HG03460 (cell line): ENCODE results near the gene ADGRD1.

ENCODE experiments used
- ATAC-seq: cut with Tn5 transposase; IDR thresholded peaks from one replicate; pipeline ENCODE4 v1.9.1; 2021; ENCODE audit not compliant: unreplicated experiment

The ADGRD1 gene

GRCh38 chr12:131142891-131143657, 189.4 kb downstream of the ADGRD1 start:
- no peak for ATAC-seq

- no peak for ATAC-seq
These were observed 192.5 kb downstream of the ADGRD1 start for GRCh38 chr12:131146173-131146675.

- no peak for ATAC-seq
These were observed 193.6 kb downstream of the ADGRD1 start for GRCh38 chr12:131147293-131147692.

GRCh38 chr12:131147894-131148293, 194.2 kb downstream of the ADGRD1 start:
- no peak for ATAC-seq

GRCh38 chr12:131151558-131152345, 198.0 kb downstream of the ADGRD1 start:
- ATAC-seq = no peak

GRCh38 chr12:131152587-131152986, 198.9 kb downstream of the ADGRD1 start:
- no peak for ATAC-seq

- no peak for ATAC-seq
These were observed 199.3 kb downstream of the ADGRD1 start for GRCh38 chr12:131153016-131153415.

- ATAC-seq = no peak
These were observed 200.2 kb downstream of the ADGRD1 start for GRCh38 chr12:131153956-131154355.

GRCh38 chr12:131155131-131155530, 201.4 kb downstream of the ADGRD1 start:
- no peak for ATAC-seq

GRCh38 chr12:131157743-131158142, 204.0 kb downstream of the ADGRD1 start:
- no peak for ATAC-seq

GRCh38 chr12:131159660-131160059, 206.0 kb downstream of the ADGRD1 start:
- no peak for ATAC-seq

GRCh38 chr12:131162113-131162512, 208.4 kb downstream of the ADGRD1 start:
- no peak for ATAC-seq

- ATAC-seq = no peak
These were observed 209.6 kb downstream of the ADGRD1 start for GRCh38 chr12:131163189-131163738.

GRCh38 chr12:131164096-131164872, 210.6 kb downstream of the ADGRD1 start:
- no peak for ATAC-seq

- no peak for ATAC-seq
These were observed 213.0 kb downstream of the ADGRD1 start for GRCh38 chr12:131166717-131167116.

GRCh38 chr12:131167334-131167733, 213.6 kb downstream of the ADGRD1 start:
- ATAC-seq = no peak

GRCh38 chr12:131171029-131171428, 217.3 kb downstream of the ADGRD1 start:
- ATAC-seq = no peak

GRCh38 chr12:131174901-131175300, 221.2 kb downstream of the ADGRD1 start:
- no peak for ATAC-seq

GRCh38 chr12:131176266-131176665, 222.6 kb downstream of the ADGRD1 start:
- ATAC-seq = no peak

- no peak for ATAC-seq
These were observed 223.2 kb downstream of the ADGRD1 start for GRCh38 chr12:131176926-131177325.

GRCh38 chr12:131177599-131177998, 223.9 kb downstream of the ADGRD1 start:
- ATAC-seq = no peak
